Heart right ventricle (tissue), 16 donors: Measurements from ENCODE around the gene PIK3R1. TPM values are rescaled to one million over a fixed set of nuclear protein-coding genes. Genes with fewer than 3 reads are reported as not detected.

Experiments used
- ATAC-seq, 8 donors: fragments of 200-7000 bp; cut with Tn5 transposase; one replicate each; pipeline ENCODE4 v1.9.1; 2020; ENCODE audit warnings: mild to moderate bottlenecking in 8 of 8, moderate library complexity in 8 of 8, moderate number of reproducible peaks in 1 of 8
- DNase-seq, 2 donors: peaks; one replicate each; pipeline ENCODE4 v3.0.0-alpha.2; 2020
- H3K27ac ChIP-seq, 10 donors: fragments of 200-600 bp; sonication (generic) in 2 of 10; one replicate each; pipeline versions ENCODE4 v1.5.0 to v1.8.0; 2020 to 2022; ENCODE audit warnings: mild to moderate bottlenecking in 3 of 10
- H3K27me3 ChIP-seq, 7 donors: fragments of 200-600 bp; one replicate each; pipeline ENCODE4 v1.8.0; 2021 to 2022; ENCODE audit warnings: mild to moderate bottlenecking in 2 of 7
- H3K36me3 ChIP-seq, 9 donors: fragments of 200-600 bp; sonication (generic) in 1 of 9; one replicate each; pipeline versions ENCODE4 v1.5.0 to v1.8.0; 2020 to 2022; ENCODE audit warnings: mild to moderate bottlenecking in 2 of 9
- H3K4me1 ChIP-seq, 9 donors: fragments of 200-600 bp; sonication (generic) in 1 of 9; one replicate each; pipeline versions ENCODE4 v1.5.0 to v1.8.0; 2020 to 2022; ENCODE audit warnings: mild to moderate bottlenecking in 4 of 9
- H3K4me3 ChIP-seq, 10 donors: fragments of 200-600 bp; sonication (generic) in 2 of 10; one replicate each; pipeline versions ENCODE4 v1.5.0 to v1.8.0; 2020 to 2022; ENCODE audit warnings: mild to moderate bottlenecking in 7 of 10, moderate library complexity in 2 of 10
- H3K9me3 ChIP-seq, 11 donors: fragments of 200-600 bp in 10 of 11; sonication (generic) in 2 of 11; one replicate each; pipeline versions ENCODE4 v1.5.0 to v1.8.0; 2013 to 2022; ENCODE audit warnings: mild to moderate bottlenecking in 2 of 11, control low read depth in 1 of 11, moderate library complexity in 1 of 11
- WGBS, 2 donors: extraction: QIAGEN DNeasy Blood & Tissue Kit; methylation state at CpG; one replicate each; pipeline ENCODE4 v1.1.7; 2013; ENCODE audit warnings: inconsistent platforms in 1 of 2; 5-methylcytosine and 5-hydroxymethylcytosine counted together
- intact Hi-C, 10 donors: fragments of 100-400 bp; cut with DNase I; formaldehyde crosslinking; loops; one replicate each; pipeline versions ENCODE4 v1.11.1 to v1.14.2; 2022
- polyA plus RNA-seq, 2 donors: library from polyadenylated mRNA; stranded (reverse); fragments of 200-250 nt; gene quantifications; one replicate each; pipeline ENCODE4 v1.2.3, GENCODE V29; 2013
- total RNA-seq, 10 donors: library from RNA; stranded (reverse); fragmentation: NEBNext Ultra II Directional in 3 of 10; extraction: Animal tissue kit (Norgen Biotek cat#: 25700) in 3 of 10; gene quantifications; one replicate each; pipeline versions ENCODE4 v1.2.1 to v1.2.4, GENCODE V29; 2021 to 2023
- TF ChIP-seq, protein P1 (sequence below), 9 donors: fragments of 200-600 bp; sonication (generic) in 2 of 9; IDR thresholded peaks; one replicate each; pipeline versions ENCODE4 v1.5.0 to v1.8.0; 2021 to 2022; ENCODE audit warnings: antibody characterized with exemption in 9 of 9, mild to moderate bottlenecking in 5 of 9, moderate library complexity in 1 of 9
- donor health status: Arrhythmogenic right ventricular cardiomyopathy.
- donor health status: ischemic (EF 13 %, LVEDD 7.1; RV severe dilation, severe dysfunction).
- donor health status: healthy with polysubstance abuse.
- donor health status: DM: no; HTN: yes; CAD: no.
- donor health status: DM: no; HTN: no; CAD: no.
- donor health status: ischemic (EF 25% LVEDD 6.9; RV normal size, moderate dysfunction).
- donor health status: ischemic (EF 25% LVEDD 5.7; RV mildly dilated, moderate dysfunction).
- donor health status: healthy.
- donor health status: DM: yes; HTN: yes; CAD: no.
- donor health status: Ischemic cardiomyopathy.
- donor health status: ischemic (EF 35%, LVEDD 5.7; RV mildly dilated, moderate dysfunction).
- donor health status: nonischemic (EF 11% LVEDD 7.7; RV severe dilation, severe dysfunction).
- donor health status: DM: yes; HTN: yes; CAD: no.
- donor health status: PGD.
- donor health status: ischemic (EF 29% LVEDD 5.4; RV normal size, mild dysfunction).
- donor health status: nonischemic (EF 23%, LVEDD 6.1; RV moderate dilation, normal function).

PIK3R1 gene
- total and polyA plus RNA-seq, 12 donors, result 12.2 to 269 (median 125) TPM

DNA sequence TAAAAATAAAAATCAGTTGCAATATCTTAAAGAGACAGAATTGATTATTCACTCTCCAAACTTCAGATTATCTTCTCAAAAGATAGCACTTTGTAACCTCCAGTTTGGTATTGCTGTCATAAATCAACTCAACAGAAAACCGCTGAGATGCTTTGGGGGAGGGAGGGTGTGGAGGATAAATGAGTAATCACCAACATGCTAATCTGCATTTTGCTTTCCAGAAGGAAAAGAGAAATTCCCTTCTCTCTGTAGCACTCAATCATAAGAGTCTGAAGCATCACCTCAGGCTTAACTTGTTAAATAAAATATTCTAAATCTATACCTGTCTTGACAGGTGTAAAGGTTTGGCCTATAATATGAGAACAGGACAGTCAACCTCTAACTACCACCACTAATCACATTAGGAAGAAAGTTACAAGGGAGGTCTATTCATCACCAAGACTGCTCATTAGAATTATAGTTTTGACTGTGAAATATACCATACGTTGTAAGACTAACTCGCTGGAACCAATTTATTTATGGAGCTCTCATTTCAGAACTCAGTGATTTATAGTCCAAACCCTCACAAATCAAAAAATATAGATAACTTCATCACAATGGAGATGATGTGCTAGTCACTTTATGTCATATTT is 89.0 kb downstream of the PIK3R1 start:
- ATAC-seq, result no peak
- 80 to 87% methylated on average over 3 of the region's 3 CpGs for WGBS, 2 donors

DNA sequence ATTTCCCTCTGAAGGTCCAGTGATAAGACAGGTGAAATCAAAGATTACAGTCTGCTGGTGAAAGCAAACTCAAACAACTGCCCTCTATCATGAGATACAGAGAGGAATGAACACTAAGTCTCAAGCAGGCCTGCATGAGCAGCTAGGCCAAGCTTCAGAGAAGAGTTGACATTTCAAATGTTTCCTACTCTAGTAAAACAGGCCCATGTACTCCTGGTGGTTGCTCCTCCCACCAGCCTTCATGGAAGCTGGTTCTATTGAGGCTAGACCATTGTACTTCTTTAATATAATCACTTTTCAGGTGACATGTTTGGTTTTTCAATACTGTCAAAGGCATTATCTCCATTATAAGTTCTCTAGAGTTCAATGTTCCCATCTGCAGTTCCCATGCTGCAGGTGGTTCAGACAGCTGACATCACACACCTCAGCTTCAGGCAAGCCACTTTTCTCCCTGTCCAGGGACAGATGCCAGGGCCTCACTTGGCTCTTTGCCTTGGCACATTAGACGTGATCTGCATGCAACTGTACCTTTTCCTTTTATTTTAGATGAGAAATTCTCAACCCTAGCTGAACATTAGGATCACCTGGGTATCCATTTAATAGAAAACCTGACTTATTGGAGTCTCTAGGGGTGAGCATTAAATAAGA is 89.8 kb downstream of the PIK3R1 start:
- no peaks in the 10 kb centered on the region for H3K27me3 ChIP-seq
- ATAC-seq, result peak in 1 of 8 donors; percentile 25
- H3K4me1 ChIP-seq, result peaks cover 0 to 13% (median 0%) of the 10 kb centered on the region in 9 donors
- intact Hi-C loops, result no loop called here
- no peak for DNase-seq
- no peak overlapping the region for H3K4me3 ChIP-seq
- H3K27ac ChIP-seq, result no peak overlapping the region
- peaks cover 0 to 19% (median 0%) of the 10 kb centered on the region in 9 donors for H3K36me3 ChIP-seq
- 23 to 42% methylated on average over 1 of the region's 1 CpG for WGBS, 2 donors
- TF ChIP-seq, protein P1, sequence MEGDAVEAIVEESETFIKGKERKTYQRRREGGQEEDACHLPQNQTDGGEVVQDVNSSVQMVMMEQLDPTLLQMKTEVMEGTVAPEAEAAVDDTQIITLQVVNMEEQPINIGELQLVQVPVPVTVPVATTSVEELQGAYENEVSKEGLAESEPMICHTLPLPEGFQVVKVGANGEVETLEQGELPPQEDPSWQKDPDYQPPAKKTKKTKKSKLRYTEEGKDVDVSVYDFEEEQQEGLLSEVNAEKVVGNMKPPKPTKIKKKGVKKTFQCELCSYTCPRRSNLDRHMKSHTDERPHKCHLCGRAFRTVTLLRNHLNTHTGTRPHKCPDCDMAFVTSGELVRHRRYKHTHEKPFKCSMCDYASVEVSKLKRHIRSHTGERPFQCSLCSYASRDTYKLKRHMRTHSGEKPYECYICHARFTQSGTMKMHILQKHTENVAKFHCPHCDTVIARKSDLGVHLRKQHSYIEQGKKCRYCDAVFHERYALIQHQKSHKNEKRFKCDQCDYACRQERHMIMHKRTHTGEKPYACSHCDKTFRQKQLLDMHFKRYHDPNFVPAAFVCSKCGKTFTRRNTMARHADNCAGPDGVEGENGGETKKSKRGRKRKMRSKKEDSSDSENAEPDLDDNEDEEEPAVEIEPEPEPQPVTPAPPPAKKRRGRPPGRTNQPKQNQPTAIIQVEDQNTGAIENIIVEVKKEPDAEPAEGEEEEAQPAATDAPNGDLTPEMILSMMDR (IDR thresholded peaks at IDR 0.05), result no peak
- no peaks in the 10 kb centered on the region for H3K9me3 ChIP-seq

More for the DNA sequence above, 89.0 kb downstream of the PIK3R1 start:
- Histone ChIP-seq H3K4me3 (no peak overlapping the region), H3K27me3 (no peaks in the 10 kb centered on the region), H3K4me1 (peaks cover 0 to 13% (median 0%) of the 10 kb centered on the region in 9 donors), H3K9me3 (no peaks in the 10 kb centered on the region), H3K36me3 (peaks cover 0 to 27% (median 0%) of the 10 kb centered on the region in 9 donors), H3K27ac (no peak overlapping the region)
- TF ChIP-seq, protein P1 (IDR thresholded peaks at IDR 0.05), result no peak
- DNase-seq, result no peak
- intact Hi-C loops, result loop anchor here in 1 of 10 donors (5.0 kb wide), 1 partner anchor 658 kb away; no protein-coding TSS in a partner anchor

DNA sequence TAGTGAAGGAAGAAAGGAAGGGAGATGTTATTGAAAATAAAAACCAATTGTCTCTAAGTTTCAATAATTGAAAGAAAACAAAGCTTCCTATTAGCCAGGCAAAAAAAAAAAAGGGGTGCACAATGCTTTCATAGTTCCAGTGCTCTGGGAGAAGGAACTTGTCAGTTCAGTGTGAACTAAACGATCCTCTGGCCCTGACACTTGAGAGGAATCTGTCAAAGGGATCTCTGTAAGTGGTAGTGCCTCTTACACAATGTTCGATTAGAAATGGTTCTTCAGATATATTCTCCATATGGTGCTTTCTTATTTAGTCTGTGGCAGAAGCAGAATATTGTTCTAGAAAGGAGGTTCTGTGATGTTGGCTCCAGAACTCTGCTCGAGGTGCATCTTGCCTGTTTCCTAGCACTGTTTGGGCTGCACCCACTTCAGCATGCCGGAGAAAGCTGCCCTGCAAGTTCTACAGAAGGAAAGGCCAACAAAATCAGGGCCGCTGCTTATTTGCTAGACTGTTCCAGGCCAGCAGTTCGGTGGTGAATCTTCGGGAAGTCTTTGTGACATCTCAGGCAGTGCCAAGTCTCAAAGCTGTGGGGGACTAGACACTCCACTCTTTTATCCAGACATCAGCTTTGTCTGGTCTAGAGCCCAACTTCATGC is 90.9 kb downstream of the PIK3R1 start:
- H3K4me3 ChIP-seq, result no peak overlapping the region
- TF ChIP-seq, protein P1 (IDR thresholded peaks at IDR 0.05), result no peak
- no peak overlapping the region for H3K27ac ChIP-seq
- H3K27me3 ChIP-seq, result no peaks in the 10 kb centered on the region
- intact Hi-C loops, result no loop called here
- peaks cover 0 to 11% (median 0%) of the 10 kb centered on the region in 9 donors for H3K36me3 ChIP-seq
- no peak for DNase-seq
- 79% methylated on average over 7 of the region's 7 CpGs for whole genome bisulfite sequencing, 2 donors
- ATAC-seq, result no peak
- peaks cover 0 to 13% (median 0%) of the 10 kb centered on the region in 9 donors for H3K4me1 ChIP-seq
- H3K9me3 ChIP-seq, result no peaks in the 10 kb centered on the region

DNA sequence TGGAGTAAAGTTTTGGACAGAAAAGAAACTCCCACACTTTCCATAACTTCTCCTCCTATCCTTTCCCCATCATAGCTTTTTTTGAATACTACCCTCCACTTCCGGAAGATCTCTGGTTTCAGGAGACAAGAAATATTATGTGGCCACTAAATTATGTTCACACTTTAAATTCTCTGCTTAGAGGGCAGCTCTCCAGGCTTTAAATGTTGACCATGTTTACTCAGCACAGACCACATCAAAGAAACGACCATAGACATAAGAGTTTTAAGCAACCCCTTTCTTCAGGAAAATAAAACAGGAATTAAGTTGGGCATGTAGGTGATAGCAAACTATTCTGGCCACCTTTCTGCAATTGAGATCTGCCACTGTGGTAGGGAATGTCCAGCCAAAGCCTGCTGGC is 97.8 kb downstream of the PIK3R1 start:
- Histone ChIP-seq H3K36me3 (no peaks in the 10 kb centered on the region), H3K27ac (no peak overlapping the region), H3K9me3 (no peaks in the 10 kb centered on the region), H3K4me1 (no peaks in the 10 kb centered on the region), H3K4me3 (no peak overlapping the region), H3K27me3 (no peaks in the 10 kb centered on the region)
- no peak for ATAC-seq
- intact Hi-C loops, result no loop called here
- TF ChIP-seq, protein P1 (IDR thresholded peaks at IDR 0.05), result no peak
- DNase-seq, result no peak
- WGBS, 2 donors, result 72 to 87% methylated on average over 2 of the region's 2 CpGs
